OCI-M1 (cell line): ENCODE data around the gene KISS1R.
"Not testable (repeated sequence)": the region's sequence is repeated elsewhere in the genome, so short reads cannot be mapped to it uniquely, and the experiment has no call there.

Experiments
- DNase-seq: peaks from one replicate; lab custom pipeline; 2025; lab: John Stamatoyannopoulos, UW

KISS1R gene

DNA sequence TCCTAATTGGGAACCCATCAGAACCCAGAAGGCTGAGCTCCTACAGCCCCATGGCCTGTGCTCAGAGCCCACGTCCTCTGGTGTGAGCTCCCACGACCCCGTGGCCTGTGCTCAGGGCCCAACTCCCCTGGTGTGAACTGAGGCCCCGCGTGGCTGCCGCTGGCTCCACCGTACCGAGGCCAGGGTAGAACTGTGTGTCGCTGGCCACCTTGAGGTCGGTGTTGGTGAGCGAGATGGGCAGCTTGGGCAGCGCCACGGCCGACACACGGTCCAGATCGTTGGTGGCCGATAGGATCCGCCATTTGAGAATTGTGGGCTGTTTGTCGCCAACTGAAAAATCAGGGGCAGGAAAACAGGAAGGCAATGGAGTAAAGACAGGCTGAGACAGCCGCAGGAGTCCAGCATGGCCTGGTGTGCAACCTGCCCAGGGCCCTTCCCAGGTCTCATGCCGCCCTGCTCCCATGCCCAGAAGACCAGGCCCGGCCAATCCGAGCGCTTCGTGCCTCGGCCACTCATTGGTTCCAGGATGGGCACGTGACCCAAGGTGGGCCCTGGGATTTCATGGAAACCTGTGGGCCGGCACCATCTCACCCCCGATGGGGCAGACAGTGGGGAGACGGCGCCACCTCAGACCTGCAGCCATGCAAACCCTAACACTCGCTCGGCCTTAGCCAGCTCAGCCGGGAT lies 35.6 kb upstream of the KISS1R start:
- DNase-seq, result no peak

DNA sequence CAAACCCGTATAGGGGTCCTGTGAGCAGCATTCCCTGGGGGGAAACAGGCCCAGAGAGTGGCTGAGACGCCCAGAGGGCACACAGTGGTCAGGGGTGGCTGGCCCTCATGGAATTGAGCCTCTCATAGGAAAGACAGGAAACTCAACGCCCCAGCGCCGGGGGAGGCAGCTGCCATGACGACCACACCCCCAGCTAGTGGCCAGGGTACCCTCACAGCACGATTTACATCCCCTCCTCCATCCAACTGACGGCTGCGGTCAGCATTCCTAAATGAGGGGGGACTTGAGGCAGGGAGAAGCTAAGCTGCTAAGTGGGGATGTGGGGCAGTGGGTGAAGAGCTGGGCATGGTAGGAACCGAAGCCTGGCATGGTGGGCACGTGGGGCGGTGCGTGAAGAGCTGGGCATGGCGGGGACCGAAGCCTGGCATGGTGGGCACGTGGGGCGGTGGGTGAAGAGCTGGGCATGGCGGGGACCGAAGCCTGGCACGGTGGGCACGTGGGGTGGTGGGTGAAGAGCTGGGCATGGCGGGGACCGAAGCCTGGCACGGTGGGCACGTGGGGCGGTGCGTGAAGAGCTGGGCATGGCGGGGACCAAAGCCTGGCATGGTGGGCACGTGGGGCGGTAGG lies 34.1 kb upstream of the KISS1R start:
- no peak for DNase-seq

DNA sequence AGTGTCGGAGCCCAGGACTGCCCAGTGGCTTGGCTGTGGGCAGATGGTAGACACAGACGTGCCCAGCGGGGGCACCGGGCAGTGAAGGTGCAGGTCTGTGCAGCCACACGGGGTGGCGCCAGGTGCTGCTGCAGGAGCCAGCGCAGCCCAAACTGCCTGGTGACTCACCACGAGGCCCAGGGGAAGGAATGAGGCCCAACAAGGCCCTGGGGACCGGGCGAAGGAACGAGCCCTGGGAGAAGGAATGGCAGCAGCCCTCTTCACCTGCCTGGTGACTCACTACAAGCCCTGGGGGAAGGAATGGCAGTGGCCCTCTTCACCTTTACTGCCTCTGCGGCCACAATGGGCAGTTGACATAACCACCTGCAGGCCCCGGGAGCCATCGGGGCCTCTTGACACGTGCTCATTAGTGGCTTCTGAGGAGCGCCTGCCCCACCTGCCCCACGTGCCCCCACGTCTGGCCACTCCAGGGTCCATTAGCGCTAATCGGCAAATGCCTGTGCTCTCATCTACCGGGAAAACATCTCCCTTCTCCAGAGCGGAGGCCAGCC lies 33.4 kb upstream of the KISS1R start:
- no peak for DNase-seq

DNA sequence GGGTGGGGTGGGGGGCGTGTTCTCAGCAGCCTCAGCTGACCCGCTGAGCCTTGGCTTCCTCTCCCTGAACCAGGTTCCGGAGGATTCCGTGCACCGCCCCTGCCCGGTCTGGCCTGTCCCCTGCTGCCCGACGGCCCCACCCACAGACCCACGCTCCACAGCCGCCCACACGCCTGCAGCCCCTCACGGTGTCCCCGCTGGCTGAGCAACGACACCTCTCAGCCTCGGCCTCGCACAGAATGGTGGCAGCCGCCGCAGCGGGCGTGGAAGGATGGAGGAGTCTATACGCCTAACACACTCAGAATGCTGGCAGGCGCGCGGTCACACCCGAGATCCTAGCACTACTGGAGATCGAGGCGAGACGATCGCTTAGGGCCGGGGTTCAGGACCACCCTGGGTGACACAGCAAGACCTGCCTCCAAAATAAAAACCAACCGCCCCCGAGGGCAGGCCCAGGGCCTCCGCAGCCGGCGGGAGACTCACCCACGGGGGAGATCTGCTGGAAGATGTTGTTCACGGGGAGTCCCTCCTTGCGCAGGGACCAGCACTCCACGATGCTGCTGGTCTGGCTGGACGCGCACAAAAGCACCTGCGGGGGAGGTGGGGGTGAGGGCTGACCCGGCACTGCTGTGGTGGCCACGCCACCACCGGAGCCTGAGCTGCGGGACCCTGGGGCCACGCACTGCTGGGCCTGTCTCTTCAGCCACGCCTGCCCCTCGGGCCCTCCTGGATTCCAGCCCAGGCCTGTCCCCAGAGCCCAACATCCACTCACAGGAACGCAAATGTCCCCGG lies 32.5 kb upstream of the KISS1R start:
- DNase-seq, result no peak

DNA sequence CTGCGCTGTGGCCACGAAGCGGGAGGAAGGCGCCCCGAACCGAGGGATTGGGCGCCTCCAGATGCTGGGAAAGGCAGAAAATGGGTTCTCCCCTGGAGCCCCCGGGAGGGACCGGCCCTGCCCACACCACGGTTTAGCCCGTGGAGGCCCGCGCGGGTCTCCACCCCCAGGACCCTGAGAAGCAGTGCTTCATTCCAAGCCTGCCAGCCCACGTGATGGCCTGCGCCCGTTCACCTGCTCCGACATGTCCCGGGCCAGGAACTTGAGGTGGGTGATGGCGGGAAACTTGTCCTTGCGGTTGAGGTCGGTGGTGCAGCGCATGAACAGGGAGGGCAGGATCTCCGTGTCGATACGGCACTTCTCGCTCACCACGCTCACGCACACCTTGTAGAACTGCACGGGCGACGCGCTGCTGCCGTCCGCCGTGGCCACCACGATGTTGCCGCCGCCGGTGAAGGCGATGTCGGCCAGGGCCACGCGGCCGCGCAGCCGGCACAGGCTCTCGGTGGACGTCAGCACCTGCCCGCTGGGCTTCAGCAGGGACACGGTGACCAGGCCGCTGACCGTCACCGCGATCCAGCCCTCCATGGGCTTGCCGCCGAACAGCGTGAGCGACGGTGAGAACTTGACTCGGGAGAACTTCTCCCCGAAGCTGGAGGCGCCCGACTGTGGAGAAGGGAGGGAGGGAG lies 31.5 kb upstream of the KISS1R start:
- DNase-seq, result no peak

DNA sequence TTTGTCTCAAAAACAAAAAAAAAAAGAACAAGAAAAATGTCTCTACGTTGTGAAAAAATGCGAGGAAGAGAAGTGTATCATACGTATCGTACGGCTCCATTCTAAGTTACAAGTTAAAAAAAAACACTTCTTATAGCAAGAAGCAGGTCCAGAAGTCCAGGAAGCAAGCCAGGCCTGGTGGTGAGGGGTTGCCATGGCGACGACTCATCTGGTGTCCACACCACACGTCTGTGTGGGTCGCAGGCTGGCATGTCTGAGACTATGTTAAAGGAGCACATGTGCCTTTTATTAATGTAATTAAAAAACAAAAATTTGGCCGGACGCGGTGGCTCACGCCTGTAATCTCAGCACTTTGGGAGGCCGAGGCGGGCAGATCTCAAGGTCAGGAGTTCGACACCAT lies 30.1 kb upstream of the KISS1R start:
- no peak for DNase-seq

DNA sequence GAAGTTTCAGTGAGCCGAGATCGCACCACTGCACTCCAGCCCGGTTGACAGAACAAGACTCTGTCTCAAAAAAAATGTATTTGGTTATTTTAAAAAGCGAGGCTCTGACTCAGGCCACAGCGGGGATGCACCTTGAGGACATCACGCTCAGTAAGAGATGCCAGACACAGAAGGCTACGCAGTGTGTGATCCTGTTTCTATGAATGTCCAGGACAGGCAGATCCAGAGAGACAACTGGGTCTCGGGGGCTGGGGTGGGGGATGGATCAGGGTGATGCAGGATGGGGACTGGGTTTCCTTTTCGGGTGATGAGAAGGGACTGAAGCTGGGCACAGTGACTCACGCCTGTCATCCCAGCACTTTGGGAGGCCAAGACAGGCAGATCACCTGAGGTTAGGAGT lies 29.5 kb upstream of the KISS1R start:
- DNase-seq, result no peak

DNA sequence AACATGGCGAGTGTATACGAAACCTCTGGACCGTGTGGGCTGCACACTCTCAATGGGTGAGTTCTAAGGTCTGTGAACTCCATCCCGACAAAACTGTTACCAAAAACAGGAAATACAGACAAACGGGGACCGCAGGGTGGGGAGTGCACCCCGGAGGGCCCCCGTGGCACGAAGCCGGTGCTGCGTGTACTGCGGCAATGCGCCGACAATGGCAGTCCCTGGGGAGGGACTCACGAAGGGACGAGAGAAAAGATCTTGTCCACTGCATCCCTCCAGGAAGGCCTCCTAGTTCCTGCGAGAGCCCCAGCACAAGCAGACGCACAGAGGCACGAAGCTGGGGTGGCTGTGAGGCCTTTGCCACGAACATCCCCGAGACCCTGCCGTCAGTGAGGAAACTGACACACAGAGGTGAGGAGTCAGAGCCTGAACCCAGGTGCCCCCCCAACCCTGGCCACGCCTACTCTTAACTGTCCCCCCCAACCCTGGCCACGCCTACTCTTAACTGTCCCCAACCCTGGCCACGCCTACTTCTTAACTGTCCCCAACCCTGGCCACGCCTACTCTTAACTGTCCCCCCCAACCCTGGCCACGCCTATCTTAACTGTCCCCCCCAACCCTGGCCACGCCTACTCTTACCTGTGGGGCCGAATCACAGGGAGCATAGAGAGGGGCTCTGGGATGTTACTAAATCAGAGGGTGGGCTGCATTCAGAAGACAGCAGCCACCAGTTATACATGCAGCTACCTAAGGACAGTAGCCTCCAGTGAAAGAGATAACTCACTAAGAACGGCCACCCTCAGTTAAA lies 28.4 kb upstream of the KISS1R start:
- DNase-seq, result no peak

DNA sequence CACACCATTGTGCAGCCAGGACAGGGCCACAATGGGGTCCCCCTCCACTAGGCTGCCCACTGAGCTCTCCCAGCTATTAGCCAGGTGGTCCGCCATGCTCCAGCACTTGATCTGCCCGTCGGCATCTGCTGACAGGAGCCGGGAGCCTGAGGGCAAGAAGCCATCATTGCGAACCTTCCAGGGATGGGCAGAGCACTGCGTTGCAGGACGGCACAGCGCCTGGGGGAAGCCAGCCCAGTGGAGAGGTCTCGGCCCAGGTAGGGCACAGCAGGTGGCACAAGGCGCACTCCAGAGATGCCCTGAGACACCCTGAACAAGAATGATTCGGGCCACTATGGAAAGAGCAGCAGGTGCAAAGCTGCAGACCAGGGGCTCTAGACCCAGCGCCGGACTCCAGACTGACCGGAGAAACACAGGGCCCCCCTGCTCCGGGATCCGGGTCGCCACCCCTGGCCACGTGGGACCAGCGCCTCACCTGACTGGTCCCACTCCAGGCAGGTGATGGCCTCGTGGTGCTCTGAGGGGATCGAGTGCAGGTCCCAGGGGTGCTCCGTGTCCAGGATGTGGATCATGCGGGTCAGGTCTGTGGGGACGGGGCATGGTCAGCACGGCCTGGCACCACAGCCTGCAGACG lies 27.4 kb upstream of the KISS1R start:
- no peak for DNase-seq

DNA sequence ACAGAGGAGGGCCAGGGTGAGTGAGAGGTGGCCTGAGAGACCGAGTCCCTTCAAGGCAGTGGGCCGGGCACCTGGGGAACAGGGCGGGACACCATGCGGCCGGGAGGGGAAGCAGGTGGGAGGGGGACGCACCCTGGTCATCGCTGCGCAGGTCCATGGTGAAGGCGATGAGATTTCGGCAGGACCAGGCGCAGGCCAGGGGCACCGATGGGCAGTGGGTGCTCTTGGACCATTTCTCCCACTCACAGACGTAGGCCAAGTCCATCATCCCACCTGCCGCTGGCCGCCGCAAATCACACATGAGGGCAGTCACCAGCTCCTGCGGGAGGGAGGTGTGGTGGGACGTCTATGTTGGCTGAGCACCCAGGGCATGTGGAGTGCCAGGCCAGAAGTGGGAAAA lies 26.3 kb upstream of the KISS1R start:
- DNase-seq, result no peak

DNA sequence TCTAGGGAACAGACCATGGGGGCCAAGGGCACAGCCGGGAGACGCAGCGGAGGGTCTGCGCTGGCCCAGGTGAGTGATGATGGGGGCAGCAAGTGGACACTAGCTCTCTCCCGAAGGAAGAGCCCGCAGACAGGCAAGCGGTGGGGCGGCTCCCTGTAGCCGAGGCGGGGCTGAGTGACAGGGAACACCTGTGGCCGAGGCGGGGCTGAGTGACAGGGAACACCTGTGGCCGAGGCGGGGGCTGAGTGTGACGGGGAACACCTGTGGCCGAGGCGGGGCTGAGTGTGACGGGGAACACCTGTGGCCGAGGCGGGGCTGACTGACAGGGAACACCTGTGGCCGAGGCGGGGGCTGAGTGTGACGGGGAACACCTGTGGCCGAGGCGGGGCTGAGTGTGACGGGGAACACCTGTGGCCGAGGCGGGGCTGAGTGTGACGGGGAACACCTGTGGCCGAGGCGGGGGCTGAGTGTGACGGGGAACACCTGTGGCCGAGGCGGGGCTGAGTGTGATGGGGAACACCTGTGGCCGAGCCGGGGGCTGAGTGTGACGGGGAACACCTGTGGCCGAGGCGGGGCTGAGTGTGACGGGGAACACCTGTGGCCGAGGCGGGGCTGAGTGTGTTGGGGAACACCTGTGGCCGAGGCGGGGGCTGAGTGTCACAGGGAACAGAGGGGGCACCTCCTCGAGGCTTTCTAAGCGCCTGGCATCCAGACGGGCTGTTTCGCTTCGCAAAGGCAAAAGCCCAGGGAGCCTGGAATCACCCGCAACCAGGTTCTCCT lies 25.5 kb upstream of the KISS1R start:
- not testable (repeated sequence) for DNase-seq

DNA sequence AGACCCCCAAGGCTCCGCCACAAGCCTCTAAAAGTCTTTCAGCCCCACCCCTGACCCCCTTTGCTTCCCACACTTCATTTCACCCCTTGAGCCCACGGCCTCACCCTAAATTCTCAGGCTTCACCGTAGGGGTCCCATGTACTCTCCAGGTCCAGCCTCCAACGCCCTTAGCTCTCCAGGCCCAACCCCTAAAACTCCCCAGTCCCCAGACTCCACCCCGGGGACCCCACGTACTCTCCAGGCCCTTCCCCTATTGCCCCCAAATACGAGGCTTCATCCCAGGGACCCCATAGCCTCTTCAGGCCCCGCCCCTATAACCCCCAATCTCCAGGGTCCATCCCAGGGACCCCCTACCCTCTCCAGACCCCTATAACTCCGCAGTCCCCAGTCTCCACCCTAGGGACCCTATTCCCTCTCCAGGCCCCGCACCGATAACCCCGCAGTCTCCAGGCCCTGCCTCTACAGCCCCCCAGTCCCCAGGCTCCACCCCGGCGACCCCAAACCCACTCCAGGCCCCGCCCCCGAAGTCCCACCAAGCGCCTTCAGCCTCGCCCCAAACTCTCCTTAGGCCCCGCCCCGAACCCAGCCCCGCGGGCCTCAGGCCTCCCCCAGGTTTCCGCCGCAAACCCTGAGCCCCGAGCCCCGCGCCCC lies 24.8 kb upstream of the KISS1R start:
- no peak for DNase-seq

DNA sequence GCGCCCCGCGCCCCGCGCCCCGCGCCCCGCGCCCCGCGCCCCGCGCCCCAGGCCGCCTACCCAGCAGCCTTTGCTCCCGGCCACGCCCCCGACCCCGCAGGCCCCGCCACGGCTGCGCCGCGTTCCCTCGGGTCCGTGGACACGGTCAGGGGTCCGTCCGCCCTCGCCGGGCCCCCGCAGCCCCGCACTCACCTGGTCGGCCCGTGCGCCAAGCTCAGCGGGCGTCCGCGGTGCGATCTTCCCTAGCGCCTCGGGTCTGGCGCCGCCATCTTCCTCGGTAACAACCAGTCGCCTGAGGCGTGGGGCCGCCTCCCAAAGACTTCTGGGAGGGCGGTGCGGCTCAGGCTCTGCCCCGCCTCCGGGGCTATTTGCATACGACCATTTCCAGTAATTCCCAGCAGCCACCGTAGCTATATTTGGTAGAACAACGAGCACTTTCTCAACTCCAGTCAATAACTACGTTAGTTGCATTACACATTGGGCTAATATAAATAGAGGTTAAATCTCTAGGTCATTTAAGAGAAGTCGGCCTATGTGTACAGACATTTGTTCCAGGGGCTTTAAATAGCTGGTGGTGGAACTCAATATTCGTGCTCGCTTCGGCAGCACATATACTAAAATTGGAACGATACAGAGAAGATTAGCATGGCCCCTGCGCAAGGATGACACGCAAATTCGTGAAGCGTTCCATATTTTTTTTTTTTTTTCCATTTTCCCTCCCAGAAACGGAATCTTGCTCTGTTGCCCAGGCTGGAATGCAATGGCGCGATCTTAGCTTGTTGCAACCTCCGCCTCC lies 24.0 kb upstream of the KISS1R start, which contains the start of the genes MED16 and RNU6-9:
Gene MED16, minus strand, starts transcription at position 294 of the 796 bp plus-strand sequence. CDS start 2,056 bp downstream, outside the sequence.
Gene RNU6-9, plus strand, starts transcription at position 591 of the 796 bp plus-strand sequence.
- peak; percentile 88 for DNase-seq

DNA sequence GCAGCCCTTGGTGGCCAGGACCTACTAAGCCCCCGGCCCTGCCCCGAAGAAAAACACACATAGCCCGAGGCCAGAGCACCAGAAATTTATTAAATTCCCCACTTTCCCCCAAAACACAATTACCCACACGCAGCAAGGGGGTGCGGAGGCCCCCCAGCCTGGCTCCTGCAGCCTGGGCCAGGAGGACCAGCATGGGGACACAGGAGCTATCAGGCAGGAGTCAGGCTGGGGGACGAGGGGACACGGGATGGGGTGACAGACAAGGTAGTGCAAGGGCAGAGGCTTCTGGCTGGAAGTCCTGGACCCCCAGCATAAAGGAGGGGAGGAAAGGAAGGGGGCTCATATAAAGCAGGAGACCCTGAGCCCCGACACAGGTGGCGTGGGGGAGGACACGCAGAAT lies 20.7 kb upstream of the KISS1R start:
- DNase-seq, result no peak

DNA sequence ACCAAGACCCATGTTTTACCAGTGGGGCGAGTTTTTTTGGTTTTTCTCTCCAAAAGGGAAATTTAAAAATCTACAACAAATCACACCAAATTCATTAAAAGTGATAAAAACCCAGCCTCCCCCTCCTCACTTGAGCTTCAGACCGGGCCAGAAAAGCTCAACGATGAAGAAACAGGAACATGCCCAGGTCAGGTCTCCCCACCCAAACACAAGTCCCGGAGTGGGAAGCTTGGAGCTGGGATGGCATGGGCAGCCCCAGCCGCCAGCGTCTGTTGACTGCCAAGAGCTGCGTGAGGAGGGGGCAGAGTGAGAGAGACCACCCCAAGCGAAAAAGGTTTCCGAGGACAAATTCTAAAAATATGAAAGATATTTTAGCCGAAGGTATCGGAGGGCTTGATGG lies 20.1 kb upstream of the KISS1R start:
- no peak for DNase-seq

DNA sequence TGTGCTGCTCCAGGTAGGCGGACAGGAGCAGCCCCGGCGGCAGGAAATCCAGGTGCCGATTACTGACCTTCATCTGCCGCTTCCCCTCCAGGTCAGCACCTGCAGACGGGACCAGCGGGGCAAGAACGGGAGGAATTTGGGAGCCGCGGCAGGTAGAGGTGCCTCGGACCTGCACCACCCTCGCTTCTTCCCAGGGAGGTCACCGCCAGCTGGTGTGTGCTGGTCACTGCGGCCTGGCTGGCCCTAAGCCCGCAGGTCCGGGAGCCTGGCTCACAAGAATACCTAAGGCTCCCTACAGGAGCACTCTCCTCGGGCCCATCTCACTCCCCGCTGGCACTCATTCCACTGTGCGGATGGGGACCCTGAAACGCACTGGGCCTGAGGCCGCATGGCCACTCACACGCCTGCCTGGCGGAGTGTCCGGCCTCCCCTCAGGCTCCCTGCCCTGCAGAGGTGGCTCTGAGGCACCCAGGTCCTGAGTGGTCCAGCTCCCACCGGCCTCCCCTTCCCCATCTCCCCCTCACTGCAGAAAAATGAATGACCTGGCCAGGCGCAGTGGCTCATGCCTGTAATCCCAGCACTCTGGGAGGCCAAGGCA lies 19.6 kb upstream of the KISS1R start:
- DNase-seq, result no peak

DNA sequence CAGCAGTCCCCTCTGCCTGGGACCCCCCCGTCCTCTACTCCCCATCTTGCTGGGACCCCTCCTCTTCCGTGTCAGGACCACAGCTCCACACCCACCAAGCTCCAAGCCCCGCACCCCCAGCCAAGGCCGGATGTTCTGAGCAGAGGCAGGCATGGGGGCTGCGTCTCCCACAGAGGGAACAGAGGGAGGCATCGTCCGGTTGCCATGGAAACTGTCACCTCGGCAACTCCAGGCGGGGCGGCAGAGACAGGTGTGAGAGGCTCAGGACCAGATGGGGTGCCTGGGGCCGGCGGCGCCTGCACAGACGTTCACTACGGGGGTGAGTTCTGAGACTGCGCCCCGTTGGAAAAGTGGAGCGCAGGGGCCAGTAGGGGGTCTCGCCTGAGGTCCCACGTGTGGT lies 18.5 kb upstream of the KISS1R start:
- no peak for DNase-seq
